ENCODE measurements around the gene CTAG1B.
"Not testable (repeated sequence)": the region's sequence is repeated elsewhere in the genome, so short reads cannot be mapped to it uniquely, and the experiment has no call there.

CTAG1B gene

DNA sequence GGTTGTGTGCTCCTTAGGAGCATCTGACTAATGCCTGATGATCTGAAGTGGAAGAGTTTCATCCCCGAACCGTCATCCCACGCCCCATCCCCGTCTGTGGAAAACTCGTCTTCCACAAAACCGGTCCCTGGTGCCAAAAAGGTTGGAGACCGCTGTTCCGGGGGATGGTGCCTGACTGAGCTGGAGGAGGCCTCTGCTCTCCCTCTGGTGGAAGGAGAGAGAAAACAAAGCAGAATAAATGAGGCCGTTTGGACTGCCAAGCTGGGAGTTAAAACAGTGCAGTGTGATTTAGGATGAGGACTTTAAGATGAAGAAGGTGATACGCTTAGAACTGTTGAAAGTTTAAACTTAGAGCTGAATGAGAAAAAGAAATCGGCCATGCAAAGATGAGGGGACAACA, 14.6 kb upstream of the CTAG1B start:
- not testable (repeated sequence) for H4K91ac ChIP-seq (ENCODE audit: low read depth, low read length, poor library complexity); H3K79me1 ChIP-seq (ENCODE audit: low read depth, low read length); H3K36me3 ChIP-seq (replicated peaks in 1 of 2; ENCODE audit: control insufficient read depth in 2 of 2, insufficient read depth in 2 of 2, low read length in 2 of 2); H3K23ac ChIP-seq (ENCODE audit: low read depth, low read length, poor library complexity); DNase-seq (ENCODE audit: low spot score); H2AFZ ChIP-seq (ENCODE audit: low read length); H3K4me2 ChIP-seq (ENCODE audit: insufficient read depth, low read length, poor library complexity, severe bottlenecking); H3K4ac ChIP-seq (ENCODE audit: low read length); H2AK5ac ChIP-seq (ENCODE audit: low read depth, low read length); H3K9ac ChIP-seq (ENCODE audit: low read depth, low read length, poor library complexity); H3K27ac ChIP-seq (replicated peaks; ENCODE audit: low read length); H3K18ac ChIP-seq (ENCODE audit: low read length); H3K27me3 ChIP-seq (ENCODE audit: control insufficient read depth in 3 of 3, insufficient read depth in 3 of 3, low read depth in 1 of 3, low read length in 3 of 3); H2BK5ac ChIP-seq (ENCODE audit: low read length); H3K4me1 ChIP-seq (ENCODE audit: control insufficient read depth in 2 of 2, insufficient read depth in 1 of 2, low read depth in 1 of 2, low read length in 2 of 2); H3K4me3 ChIP-seq (ENCODE audit: low read length in 2 of 2); H2BK15ac ChIP-seq (ENCODE audit: low read length); H4K8ac ChIP-seq (ENCODE audit: low read depth, low read length); H2BK120ac ChIP-seq (ENCODE audit: low read depth, low read length); H2BK12ac ChIP-seq (ENCODE audit: low read length); H3K9me3 ChIP-seq (replicated peaks in 1 of 2; ENCODE audit: control insufficient read depth in 2 of 2, insufficient read depth in 1 of 2, low read depth in 1 of 2, low read length in 2 of 2); H3K14ac ChIP-seq (ENCODE audit: low read length)
- WGBS, 2 donors (ENCODE audit: extremely low coverage in 2 of 2, insufficient read length in 2 of 2, insufficient replicate concordance in 1 of 2), result no CpG with 5 or more reads among the region's 11 CpGs

DNA sequence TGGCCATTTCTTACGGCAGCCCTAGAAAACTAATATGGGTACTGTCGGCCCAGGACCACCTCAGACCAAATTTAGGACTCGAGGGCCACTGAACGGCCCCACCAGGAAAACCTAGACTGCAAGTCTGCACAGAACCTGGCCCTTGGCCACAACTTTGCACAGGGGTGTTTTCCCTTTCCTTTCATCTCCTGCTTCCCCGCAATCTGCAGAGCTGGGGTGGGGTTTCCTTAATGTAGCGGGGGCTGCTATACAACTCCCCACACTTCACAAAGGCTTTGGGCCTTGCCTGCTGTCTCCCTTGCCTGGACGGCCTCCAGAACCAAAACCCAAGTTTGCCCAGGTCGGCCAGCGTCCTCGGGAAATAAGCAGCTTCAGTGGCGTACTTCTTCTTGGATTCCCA, 11.9 kb upstream of the CTAG1B start:
- H2BK120ac ChIP-seq (ENCODE audit: low read depth, low read length); H3K79me1 ChIP-seq (ENCODE audit: low read depth, low read length); H4K91ac ChIP-seq (ENCODE audit: low read depth, low read length, poor library complexity); H3K18ac ChIP-seq (ENCODE audit: low read length); H3K4me1 ChIP-seq (ENCODE audit: control insufficient read depth in 2 of 2, insufficient read depth in 1 of 2, low read depth in 1 of 2, low read length in 2 of 2); H3K27ac ChIP-seq (replicated peaks; ENCODE audit: low read length); H3K9ac ChIP-seq (ENCODE audit: low read depth, low read length, poor library complexity); H2BK12ac ChIP-seq (ENCODE audit: low read length); DNase-seq (ENCODE audit: low spot score); H3K36me3 ChIP-seq (replicated peaks in 1 of 2; ENCODE audit: control insufficient read depth in 2 of 2, insufficient read depth in 2 of 2, low read length in 2 of 2); H3K9me3 ChIP-seq (replicated peaks in 1 of 2; ENCODE audit: control insufficient read depth in 2 of 2, insufficient read depth in 1 of 2, low read depth in 1 of 2, low read length in 2 of 2); H3K4me3 ChIP-seq (ENCODE audit: low read length in 2 of 2); H2BK15ac ChIP-seq (ENCODE audit: low read length); H2BK5ac ChIP-seq (ENCODE audit: low read length); H3K4me2 ChIP-seq (ENCODE audit: insufficient read depth, low read length, poor library complexity, severe bottlenecking); H4K8ac ChIP-seq (ENCODE audit: low read depth, low read length); H2AFZ ChIP-seq (ENCODE audit: low read length); H3K27me3 ChIP-seq (ENCODE audit: control insufficient read depth in 3 of 3, insufficient read depth in 3 of 3, low read depth in 1 of 3, low read length in 3 of 3); H3K4ac ChIP-seq (ENCODE audit: low read length); H3K14ac ChIP-seq (ENCODE audit: low read length); H2AK5ac ChIP-seq (ENCODE audit: low read depth, low read length); H3K23ac ChIP-seq (ENCODE audit: low read depth, low read length, poor library complexity): not testable (repeated sequence)
- no CpG with 5 or more reads among the region's 11 CpGs for WGBS, 2 donors (ENCODE audit: extremely low coverage in 2 of 2, insufficient read length in 2 of 2, insufficient replicate concordance in 1 of 2)

DNA sequence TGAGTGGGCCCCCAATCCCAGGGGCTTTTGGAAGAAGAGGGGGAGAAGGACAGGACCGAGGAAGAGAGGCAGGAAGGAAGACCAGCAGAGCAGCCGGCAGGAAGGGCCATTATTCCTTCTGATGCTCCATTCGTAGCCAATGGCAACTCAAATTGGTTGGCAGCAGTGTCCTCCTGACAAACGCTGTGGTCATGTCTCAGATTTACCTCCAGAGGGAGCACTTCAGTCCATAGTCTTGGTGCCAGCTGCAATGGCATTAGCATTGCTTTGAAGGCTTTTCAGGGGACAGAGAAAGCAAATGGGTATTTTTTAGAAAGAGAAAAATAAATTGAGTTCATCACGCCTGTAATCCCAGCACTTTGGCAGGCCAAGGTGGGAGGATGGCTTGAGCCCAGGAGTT, 9.9 kb upstream of the CTAG1B start:
- not testable (repeated sequence) for H4K91ac ChIP-seq (ENCODE audit: low read depth, low read length, poor library complexity); H3K4me1 ChIP-seq (ENCODE audit: control insufficient read depth in 2 of 2, insufficient read depth in 1 of 2, low read depth in 1 of 2, low read length in 2 of 2); H3K79me1 ChIP-seq (ENCODE audit: low read depth, low read length); H3K9me3 ChIP-seq (replicated peaks in 1 of 2; ENCODE audit: control insufficient read depth in 2 of 2, insufficient read depth in 1 of 2, low read depth in 1 of 2, low read length in 2 of 2); H4K8ac ChIP-seq (ENCODE audit: low read depth, low read length); H3K27ac ChIP-seq (replicated peaks; ENCODE audit: low read length); H2AFZ ChIP-seq (ENCODE audit: low read length); H3K27me3 ChIP-seq (ENCODE audit: control insufficient read depth in 3 of 3, insufficient read depth in 3 of 3, low read depth in 1 of 3, low read length in 3 of 3); H3K14ac ChIP-seq (ENCODE audit: low read length); H3K9ac ChIP-seq (ENCODE audit: low read depth, low read length, poor library complexity); H2BK5ac ChIP-seq (ENCODE audit: low read length); H2BK12ac ChIP-seq (ENCODE audit: low read length); DNase-seq (ENCODE audit: low spot score); H3K4ac ChIP-seq (ENCODE audit: low read length); H2BK120ac ChIP-seq (ENCODE audit: low read depth, low read length); H3K36me3 ChIP-seq (replicated peaks in 1 of 2; ENCODE audit: control insufficient read depth in 2 of 2, insufficient read depth in 2 of 2, low read length in 2 of 2); H3K23ac ChIP-seq (ENCODE audit: low read depth, low read length, poor library complexity); H2BK15ac ChIP-seq (ENCODE audit: low read length); H2AK5ac ChIP-seq (ENCODE audit: low read depth, low read length); H3K18ac ChIP-seq (ENCODE audit: low read length); H3K4me3 ChIP-seq (ENCODE audit: low read length in 2 of 2); H3K4me2 ChIP-seq (ENCODE audit: insufficient read depth, low read length, poor library complexity, severe bottlenecking)
- no CpG with 5 or more reads among the region's 5 CpGs for WGBS, 2 donors (ENCODE audit: extremely low coverage in 2 of 2, insufficient read length in 2 of 2, insufficient replicate concordance in 1 of 2)

DNA sequence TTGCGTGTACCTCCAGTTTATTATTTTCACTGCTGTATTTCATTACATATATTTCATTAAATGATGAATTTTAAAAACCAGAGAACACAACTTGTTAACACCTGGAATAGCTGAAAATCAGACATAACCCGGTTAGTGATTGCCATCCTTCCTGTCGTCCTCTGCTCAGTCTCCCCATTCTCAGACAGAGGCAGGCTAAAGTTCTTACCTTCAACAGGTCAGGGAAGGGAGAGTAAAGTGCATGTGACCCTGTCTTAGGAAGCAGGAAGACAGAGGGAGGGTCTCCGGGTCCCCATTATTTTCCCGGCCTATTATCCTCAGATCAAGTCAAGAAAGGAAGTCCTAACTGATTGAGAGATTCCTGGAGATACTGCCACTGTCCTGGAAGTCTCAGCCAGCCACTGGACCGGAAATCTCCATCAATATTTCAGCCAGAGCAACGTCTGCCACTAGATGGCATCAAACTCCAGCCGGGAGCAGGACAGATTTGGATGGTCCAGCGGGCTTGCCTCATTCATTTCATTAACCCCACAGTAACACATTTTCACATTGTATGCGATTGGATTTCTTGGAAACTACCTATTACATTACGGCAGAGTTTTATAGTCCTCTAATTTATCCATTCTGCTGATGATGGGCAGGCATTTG, 1.8 kb upstream of the CTAG1B start:
- no CpG with 5 or more reads among the region's 11 CpGs for WGBS, 2 donors (ENCODE audit: extremely low coverage in 2 of 2, insufficient read length in 2 of 2, insufficient replicate concordance in 1 of 2)
- not testable (repeated sequence) for DNase-seq (ENCODE audit: low spot score); H2BK15ac ChIP-seq (ENCODE audit: low read length)

More for the DNA sequence above, 1.8 kb upstream of the CTAG1B start:
- H3K27me3 ChIP-seq (ENCODE audit: control insufficient read depth in 3 of 3, insufficient read depth in 3 of 3, low read depth in 1 of 3, low read length in 3 of 3); H3K79me1 ChIP-seq (ENCODE audit: low read depth, low read length); H3K9me3 ChIP-seq (replicated peaks in 1 of 2; ENCODE audit: control insufficient read depth in 2 of 2, insufficient read depth in 1 of 2, low read depth in 1 of 2, low read length in 2 of 2); H3K14ac ChIP-seq (ENCODE audit: low read length); H2BK5ac ChIP-seq (ENCODE audit: low read length); H2BK120ac ChIP-seq (ENCODE audit: low read depth, low read length); H2AK5ac ChIP-seq (ENCODE audit: low read depth, low read length); H4K8ac ChIP-seq (ENCODE audit: low read depth, low read length); H3K27ac ChIP-seq (replicated peaks; ENCODE audit: low read length); H3K9ac ChIP-seq (ENCODE audit: low read depth, low read length, poor library complexity); H2AFZ ChIP-seq (ENCODE audit: low read length); H3K4ac ChIP-seq (ENCODE audit: low read length); H3K4me3 ChIP-seq (ENCODE audit: low read length in 2 of 2); H3K36me3 ChIP-seq (replicated peaks in 1 of 2; ENCODE audit: control insufficient read depth in 2 of 2, insufficient read depth in 2 of 2, low read length in 2 of 2); H3K18ac ChIP-seq (ENCODE audit: low read length); H3K4me2 ChIP-seq (ENCODE audit: insufficient read depth, low read length, poor library complexity, severe bottlenecking); H3K4me1 ChIP-seq (ENCODE audit: control insufficient read depth in 2 of 2, insufficient read depth in 1 of 2, low read depth in 1 of 2, low read length in 2 of 2); H3K23ac ChIP-seq (ENCODE audit: low read depth, low read length, poor library complexity); H4K91ac ChIP-seq (ENCODE audit: low read depth, low read length, poor library complexity); H2BK12ac ChIP-seq (ENCODE audit: low read length): not testable (repeated sequence)
